ENCODE data around the gene MAD1L1. TPM values are rescaled to one million over a fixed set of nuclear protein-coding genes. Genes with fewer than 3 reads are reported as not detected.

MAD1L1 gene
- total RNA-seq, 1 experiment from 2014 or later: 46.7 TPM

- ChIA-PET POLR2A (ENCODE audit: low non-redundant PET) (no interaction called here), CTCF (no interaction called here)
- TF ChIP-seq CTCF (conservative IDR thresholded peaks at IDR 0.05; ENCODE audit: low read depth, low read length): no peak
- TF ChIP-seq EZH2 (IDR thresholded peaks at IDR 0.05; ENCODE audit: borderline replicate concordance, low read depth, low read length, poor library complexity, severe bottlenecking): no peak
- Histone ChIP-seq H3K9me3 (ENCODE audit: low read depth, low read length, poor library complexity, severe bottlenecking) (no peaks in the 10 kb centered on the region), H3K36me3 (ENCODE audit: insufficient read depth, low read length, poor library complexity, severe bottlenecking) (no peaks in the 10 kb centered on the region), H3K4me1 (ENCODE audit: insufficient read depth, low read length, poor library complexity, severe bottlenecking) (peaks cover 19% of the 10 kb centered on the region), H3K27ac (ENCODE audit: low read depth, low read length, poor library complexity, severe bottlenecking) (no peak overlapping the region), H3K27me3 (replicated peaks; ENCODE audit: insufficient read depth, low read depth, low read length, poor library complexity) (no peaks in the 10 kb centered on the region), H3K4me3 (ENCODE audit: low read depth, low read length, poor library complexity, severe bottlenecking) (no peak overlapping the region)
- BruUV-seq (replicated peaks): no TSS peak
- DNase-seq (ENCODE audit: low spot score): no peak
- intact Hi-C loops (cut with micrococcal nuclease; ENCODE audit: unreplicated experiment): no loop called here
Measured at GRCh38 chr7:2046581-2047565, 185.9 kb downstream of the MAD1L1 start.

GRCh38 chr7:2045559-2046405 lies 187.0 kb downstream of the MAD1L1 start:
- TF ChIP-seq EZH2 (IDR thresholded peaks at IDR 0.05; ENCODE audit: borderline replicate concordance, low read depth, low read length, poor library complexity, severe bottlenecking) (no peak), CTCF (conservative IDR thresholded peaks at IDR 0.05; ENCODE audit: low read depth, low read length) (no peak)
- Histone ChIP-seq H3K9me3 (ENCODE audit: low read depth, low read length, poor library complexity, severe bottlenecking) (no peaks in the 10 kb centered on the region), H3K4me3 (ENCODE audit: low read depth, low read length, poor library complexity, severe bottlenecking) (no peak overlapping the region), H3K27ac (ENCODE audit: low read depth, low read length, poor library complexity, severe bottlenecking) (peak overlapping the region; percentile 40), H3K4me1 (ENCODE audit: insufficient read depth, low read length, poor library complexity, severe bottlenecking) (peaks cover 30% of the 10 kb centered on the region), H3K36me3 (ENCODE audit: insufficient read depth, low read length, poor library complexity, severe bottlenecking) (no peaks in the 10 kb centered on the region), H3K27me3 (replicated peaks; ENCODE audit: insufficient read depth, low read depth, low read length, poor library complexity) (no peaks in the 10 kb centered on the region)
- ChIA-PET CTCF (no interaction called here), POLR2A (ENCODE audit: low non-redundant PET) (no interaction called here)
- DNase-seq (ENCODE audit: low spot score): no peak
- intact Hi-C loops (cut with micrococcal nuclease; ENCODE audit: unreplicated experiment): no loop called here
- no TSS peak for BruUV-seq (replicated peaks)

GRCh38 chr7:2044883-2045471 lies 187.8 kb downstream of the MAD1L1 start:
- POLR2A ChIA-PET (ENCODE audit: low non-redundant PET): no interaction called here
- CTCF ChIA-PET: no interaction called here
- TF ChIP-seq EZH2 (IDR thresholded peaks at IDR 0.05; ENCODE audit: borderline replicate concordance, low read depth, low read length, poor library complexity, severe bottlenecking) (no peak), CTCF (conservative IDR thresholded peaks at IDR 0.05; ENCODE audit: low read depth, low read length) (no peak)
- Histone ChIP-seq H3K4me1 (ENCODE audit: insufficient read depth, low read length, poor library complexity, severe bottlenecking) (peaks cover 38% of the 10 kb centered on the region), H3K27ac (ENCODE audit: low read depth, low read length, poor library complexity, severe bottlenecking) (peak overlapping the region; percentile 40), H3K4me3 (ENCODE audit: low read depth, low read length, poor library complexity, severe bottlenecking) (no peak overlapping the region), H3K9me3 (ENCODE audit: low read depth, low read length, poor library complexity, severe bottlenecking) (no peaks in the 10 kb centered on the region), H3K27me3 (replicated peaks; ENCODE audit: insufficient read depth, low read depth, low read length, poor library complexity) (no peaks in the 10 kb centered on the region), H3K36me3 (ENCODE audit: insufficient read depth, low read length, poor library complexity, severe bottlenecking) (no peaks in the 10 kb centered on the region)
- DNase-seq (ENCODE audit: low spot score): no peak
- intact Hi-C loops (cut with micrococcal nuclease; ENCODE audit: unreplicated experiment): no loop called here
- BruUV-seq (replicated peaks): no TSS peak
